Thymus (tissue), 11 donors: Measurements from ENCODE around the gene NEK7. TPM values are rescaled to one million over a fixed set of nuclear protein-coding genes. Genes with fewer than 3 reads are reported as not detected.
"Not testable (repeated sequence)": the region's sequence is repeated elsewhere in the genome, so short reads cannot be mapped to it uniquely, and the experiment has no call there.

Experiments used
- DNase-seq, 9 donors: peaks; one replicate each; pipeline ENCODE4 v3.0.0-alpha.2; 2013; ENCODE audit warnings: low spot score in 9 of 9, low read depth in 6 of 9, missing footprints in 1 of 9
- H3K27ac ChIP-seq, 2 donors: one replicate each; pipeline ENCODE4 v1.5.1; 2013; ENCODE audit warnings: control low read depth in 1 of 2, low read depth in 1 of 2, low read length in 1 of 2, mild to moderate bottlenecking in 1 of 2, moderate library complexity in 1 of 2
- H3K27me3 ChIP-seq, 2 donors: one replicate each; pipeline ENCODE4 v1.5.1; 2013; ENCODE audit warnings: low read length in 1 of 2; ENCODE audit not compliant: control insufficient read depth in 2 of 2, insufficient read depth in 1 of 2
- H3K36me3 ChIP-seq, 2 donors: one replicate each; pipeline ENCODE4 v1.5.1; 2013; ENCODE audit warnings: low read length in 1 of 2, mild to moderate bottlenecking in 1 of 2, moderate library complexity in 1 of 2; ENCODE audit not compliant: control insufficient read depth in 2 of 2, insufficient read depth in 2 of 2
- H3K4me1 ChIP-seq, 2 donors: one replicate each; pipeline ENCODE4 v1.5.1; 2013; ENCODE audit warnings: low read length in 2 of 2; ENCODE audit not compliant: control insufficient read depth in 2 of 2, insufficient read depth in 2 of 2
- H3K4me3 ChIP-seq, 2 donors: one replicate each; pipeline ENCODE4 v1.5.1; 2013; ENCODE audit warnings: low read length in 2 of 2, control low read depth in 1 of 2, mild to moderate bottlenecking in 1 of 2
- H3K9me3 ChIP-seq, 2 donors: one replicate each; pipeline ENCODE4 v1.5.1; 2013; ENCODE audit warnings: low read length in 1 of 2, mild to moderate bottlenecking in 1 of 2; ENCODE audit not compliant: control insufficient read depth in 2 of 2, insufficient read depth in 1 of 2
- WGBS: extraction: QIAGEN DNeasy Blood & Tissue Kit; methylation state at CpG from one replicate; pipeline ENCODE4 v1.1.7; 2013; 5-methylcytosine and 5-hydroxymethylcytosine counted together
- polyA plus RNA-seq: library from polyadenylated mRNA; stranded (reverse); fragments of 200-250 nt; gene quantifications from one replicate; pipeline ENCODE4 v1.2.3, GENCODE V29; 2013
- total RNA-seq: library from RNA; stranded (reverse); fragments of 120-200 nt; gene quantifications from one replicate; pipeline ENCODE4 v1.2.4, GENCODE V29; 2013
- donor health status: healthy.

The NEK7 gene
- total and polyA plus RNA-seq, 2 donors, result 31.4 to 56.8 TPM

- H3K4me3 ChIP-seq, result no peak overlapping the region
- H3K27ac ChIP-seq, result no peak overlapping the region
- H3K27me3 ChIP-seq, result no peaks in the 10 kb centered on the region
- no peaks in the 10 kb centered on the region for H3K36me3 ChIP-seq
- DNase-seq, result peak in 1 of 9 donors; percentile 7
- no peaks in the 10 kb centered on the region for H3K4me1 ChIP-seq
- H3K9me3 ChIP-seq, result no peaks in the 10 kb centered on the region
- WGBS, result 92% methylated on average over 2 of the region's 2 CpGs
These were observed 38.7 kb upstream of the NEK7 start for GRCh38 chr1:198118134-198118533.

DNA sequence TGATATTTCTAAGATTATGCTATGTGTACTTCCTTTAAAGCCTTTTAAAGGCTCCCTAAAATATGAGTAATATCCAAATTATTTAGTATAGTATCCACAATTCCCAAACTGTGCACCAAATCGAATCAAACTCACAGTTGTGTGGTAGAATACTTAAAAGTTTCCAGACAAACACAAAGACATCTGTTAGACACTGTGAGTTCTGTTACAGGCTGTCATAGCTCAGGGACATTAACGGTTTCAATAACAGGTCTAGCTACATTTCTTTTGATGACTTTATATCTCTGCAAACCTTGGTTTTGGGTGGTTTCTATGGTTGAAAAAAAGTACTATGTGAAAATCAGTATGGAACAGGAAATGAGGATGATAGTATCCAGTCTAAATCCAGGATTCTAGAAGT is 36.9 kb upstream of the NEK7 start:
- H3K36me3 ChIP-seq, result no peaks in the 10 kb centered on the region
- no peaks in the 10 kb centered on the region for H3K9me3 ChIP-seq
- no peaks in the 10 kb centered on the region for H3K27me3 ChIP-seq
- H3K4me1 ChIP-seq, result no peaks in the 10 kb centered on the region
- no peak overlapping the region for H3K4me3 ChIP-seq
- DNase-seq, result no peak
- WGBS, result 90% methylated on average over 2 of the region's 2 CpGs
- no peak overlapping the region for H3K27ac ChIP-seq

DNA sequence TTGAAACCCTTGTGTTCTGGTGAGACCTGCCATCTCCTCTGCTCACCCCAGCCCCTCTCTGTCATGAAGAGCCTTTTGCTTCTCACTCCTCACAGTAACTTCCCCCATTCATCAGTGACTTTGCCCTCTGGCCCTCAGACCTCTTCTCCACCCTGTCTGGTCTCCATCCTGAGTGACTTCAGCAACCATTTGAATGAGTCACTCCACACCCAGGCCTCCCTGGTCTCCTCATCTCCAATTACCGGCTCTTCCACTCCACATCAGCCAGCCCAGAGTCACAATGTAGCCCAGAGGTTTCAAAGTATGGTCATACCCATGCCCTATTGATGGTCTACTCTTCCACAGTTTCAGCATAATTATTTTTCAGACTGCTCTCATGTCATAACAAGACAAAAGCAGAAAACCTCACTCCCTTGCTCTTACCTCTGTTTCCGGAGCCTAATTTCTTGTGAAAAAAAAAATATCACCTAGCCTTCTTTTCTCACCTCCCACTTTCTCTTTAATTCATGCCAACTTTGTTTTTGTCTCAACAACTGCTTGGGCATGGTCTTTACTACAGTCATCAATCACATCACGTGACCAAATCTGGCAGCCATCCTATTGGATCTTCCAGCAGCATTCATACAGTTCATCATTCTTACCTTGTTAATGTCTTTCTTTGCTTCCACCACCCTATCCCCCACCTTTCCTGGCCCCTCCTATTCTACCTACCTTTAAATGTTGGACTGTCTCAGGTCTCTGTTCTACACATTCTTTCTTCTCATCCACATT is 35.6 kb upstream of the NEK7 start:
- Histone ChIP-seq H3K27ac (no peak overlapping the region), H3K9me3 (no peaks in the 10 kb centered on the region), H3K4me3 (no peak overlapping the region), H3K27me3 (no peaks in the 10 kb centered on the region), H3K36me3 (no peaks in the 10 kb centered on the region), H3K4me1 (no peaks in the 10 kb centered on the region)
- WGBS, result 97% methylated on average over 3 of the region's 3 CpGs
- DNase-seq, result no peak

- no peak overlapping the region for H3K27ac ChIP-seq
These were observed 34.1 kb upstream of the NEK7 start for GRCh38 chr1:198122693-198123092.

DNA sequence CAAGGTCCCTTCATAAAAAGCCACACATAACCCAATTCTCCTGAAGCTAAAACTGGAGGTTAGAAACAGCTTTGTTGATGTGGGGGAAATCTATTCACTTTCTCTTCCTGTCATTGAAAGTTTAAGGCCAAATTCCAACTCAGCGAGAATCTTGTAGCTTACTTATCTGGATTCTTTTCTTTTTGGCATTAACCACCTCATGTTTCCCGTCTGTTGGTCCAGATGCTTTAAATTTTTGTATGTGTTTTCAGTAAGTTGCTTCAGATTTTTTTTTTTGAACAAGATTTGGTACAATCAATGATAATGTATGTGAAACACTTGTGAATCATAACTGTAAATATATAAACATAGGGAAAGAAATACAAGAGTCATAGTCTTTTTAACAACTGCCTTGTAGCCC is 33.7 kb upstream of the NEK7 start:
- Histone ChIP-seq H3K27ac (no peak overlapping the region), H3K27me3 (no peaks in the 10 kb centered on the region), H3K4me1 (no peaks in the 10 kb centered on the region), H3K9me3 (no peaks in the 10 kb centered on the region), H3K36me3 (no peaks in the 10 kb centered on the region), H3K4me3 (no peak overlapping the region)
- no peak for DNase-seq
- 96% methylated on average over 2 of the region's 2 CpGs for WGBS

More at GRCh38 chr1:198122693-198123092, 34.1 kb upstream of the NEK7 start:
- DNase-seq, result no peak
- no peaks in the 10 kb centered on the region for H3K4me1 ChIP-seq
- H3K27me3 ChIP-seq, result no peaks in the 10 kb centered on the region
- H3K9me3 ChIP-seq, result no peaks in the 10 kb centered on the region
- 96% methylated on average over 1 of the region's 1 CpG for WGBS
- no peaks in the 10 kb centered on the region for H3K36me3 ChIP-seq
- H3K4me3 ChIP-seq, result no peak overlapping the region

DNA sequence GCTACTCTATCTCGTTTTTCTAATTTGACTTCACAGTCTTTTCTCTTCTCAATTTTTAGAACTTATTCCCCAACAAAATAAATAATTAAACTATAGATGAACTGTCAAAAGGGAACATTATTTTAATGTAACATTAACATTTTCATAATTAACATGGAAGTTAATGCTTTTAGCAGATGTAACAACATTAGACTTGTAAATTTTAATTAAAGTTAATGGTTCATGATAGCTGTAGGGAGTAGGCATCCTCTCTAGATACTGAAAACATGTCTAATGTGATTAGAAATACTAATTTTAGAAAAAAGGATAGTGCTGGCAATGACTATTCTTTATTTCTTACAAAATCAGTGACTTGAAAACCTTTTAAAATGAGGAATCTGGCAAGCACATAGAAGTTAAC is 32.1 kb upstream of the NEK7 start:
- H3K27me3 ChIP-seq, result no peaks in the 10 kb centered on the region
- 97% methylated on average over 1 of the region's 1 CpG for WGBS
- no peak for DNase-seq
- H3K36me3 ChIP-seq, result no peaks in the 10 kb centered on the region
- no peaks in the 10 kb centered on the region for H3K4me1 ChIP-seq
- no peak overlapping the region for H3K27ac ChIP-seq
- no peaks in the 10 kb centered on the region for H3K9me3 ChIP-seq
- no peak overlapping the region for H3K4me3 ChIP-seq

GRCh38 chr1:198125995-198126735 is 30.6 kb upstream of the NEK7 start:
- no peaks in the 10 kb centered on the region for H3K36me3 ChIP-seq

DNA sequence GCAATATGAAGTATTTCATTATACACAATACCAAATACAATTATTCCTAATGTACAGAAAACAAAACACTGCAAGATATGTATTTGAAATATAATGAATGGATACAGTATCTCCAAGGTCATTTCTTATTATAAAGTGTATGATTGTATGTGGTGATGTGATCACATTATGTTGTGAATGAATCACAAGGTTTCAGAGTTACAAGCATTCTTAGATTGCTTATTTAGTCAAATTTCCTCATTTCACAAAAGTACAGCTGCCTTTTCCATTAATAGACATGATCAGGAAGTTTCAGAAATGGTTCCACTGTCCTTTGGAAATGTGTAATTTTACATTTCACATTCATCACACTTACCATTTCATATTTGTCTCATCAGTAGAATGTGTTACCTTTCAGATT is 28.3 kb upstream of the NEK7 start:
- no peak for DNase-seq
- H3K4me1 ChIP-seq, result no peaks in the 10 kb centered on the region
- H3K36me3 ChIP-seq, result no peaks in the 10 kb centered on the region
- no peaks in the 10 kb centered on the region for H3K27me3 ChIP-seq
- H3K4me3 ChIP-seq, result no peak overlapping the region
- H3K27ac ChIP-seq, result no peak overlapping the region
- no peaks in the 10 kb centered on the region for H3K9me3 ChIP-seq

More at GRCh38 chr1:198125995-198126735, 30.6 kb upstream of the NEK7 start:
- H3K27ac ChIP-seq, result no peak overlapping the region
- no peaks in the 10 kb centered on the region for H3K4me1 ChIP-seq
- H3K9me3 ChIP-seq, result no peaks in the 10 kb centered on the region
- no peak overlapping the region for H3K4me3 ChIP-seq
- no peak for DNase-seq
- no peaks in the 10 kb centered on the region for H3K27me3 ChIP-seq
- WGBS, result 97% methylated on average over 1 of the region's 1 CpG

DNA sequence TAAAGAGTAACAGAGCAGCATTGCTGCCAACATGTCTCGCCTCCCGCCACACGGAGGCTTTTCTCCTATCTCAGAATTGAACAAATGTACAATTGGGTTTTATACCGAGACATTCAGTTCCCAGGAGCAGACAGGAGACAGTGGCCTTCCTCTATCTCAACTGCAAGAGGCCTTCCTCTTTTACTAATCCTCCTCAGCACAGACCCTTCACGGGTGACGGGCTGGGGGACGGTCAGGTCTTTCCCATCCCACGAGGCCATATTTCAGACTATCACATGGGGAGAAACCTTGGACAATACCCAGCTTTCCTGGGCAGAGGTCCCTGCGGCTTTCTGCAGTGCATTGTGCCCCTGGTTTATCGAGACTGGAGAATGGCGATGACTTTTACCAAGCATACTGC is 26.7 kb upstream of the NEK7 start:
- H3K4me3 ChIP-seq, H3K36me3 ChIP-seq, H3K27me3 ChIP-seq, DNase-seq, H3K9me3 ChIP-seq, H3K27ac ChIP-seq, H3K4me1 ChIP-seq: not testable (repeated sequence)
- WGBS, result 93% methylated on average over 11 of the region's 11 CpGs
